ENCODE results near the gene FLNB.

Gene FLNB

DNA sequence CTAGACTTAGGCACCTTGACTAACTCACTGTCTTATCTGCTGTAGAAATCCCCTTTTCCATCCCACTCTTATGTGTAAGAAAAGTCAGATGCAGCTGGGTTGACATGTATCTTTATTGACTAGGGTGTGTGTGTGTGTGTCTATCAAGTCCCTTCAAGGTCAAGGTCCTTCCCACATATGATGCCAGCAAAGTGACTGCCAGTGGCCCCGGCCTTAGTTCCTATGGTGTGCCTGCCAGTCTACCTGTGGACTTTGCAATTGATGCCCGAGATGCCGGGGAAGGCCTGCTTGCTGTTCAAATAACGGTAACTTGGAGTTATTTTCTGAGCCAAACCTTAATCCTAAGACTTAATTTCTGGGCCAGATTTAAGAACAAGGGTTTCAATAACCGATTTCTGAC, 126.2 kb downstream of the FLNB start:
- no peak overlapping the region for H3K4me3 Mint-ChIP-seq
- peaks cover 9% of the 10 kb centered on the region for H3K4me1 Mint-ChIP-seq
- H3K27ac Mint-ChIP-seq: no peak overlapping the region

DNA sequence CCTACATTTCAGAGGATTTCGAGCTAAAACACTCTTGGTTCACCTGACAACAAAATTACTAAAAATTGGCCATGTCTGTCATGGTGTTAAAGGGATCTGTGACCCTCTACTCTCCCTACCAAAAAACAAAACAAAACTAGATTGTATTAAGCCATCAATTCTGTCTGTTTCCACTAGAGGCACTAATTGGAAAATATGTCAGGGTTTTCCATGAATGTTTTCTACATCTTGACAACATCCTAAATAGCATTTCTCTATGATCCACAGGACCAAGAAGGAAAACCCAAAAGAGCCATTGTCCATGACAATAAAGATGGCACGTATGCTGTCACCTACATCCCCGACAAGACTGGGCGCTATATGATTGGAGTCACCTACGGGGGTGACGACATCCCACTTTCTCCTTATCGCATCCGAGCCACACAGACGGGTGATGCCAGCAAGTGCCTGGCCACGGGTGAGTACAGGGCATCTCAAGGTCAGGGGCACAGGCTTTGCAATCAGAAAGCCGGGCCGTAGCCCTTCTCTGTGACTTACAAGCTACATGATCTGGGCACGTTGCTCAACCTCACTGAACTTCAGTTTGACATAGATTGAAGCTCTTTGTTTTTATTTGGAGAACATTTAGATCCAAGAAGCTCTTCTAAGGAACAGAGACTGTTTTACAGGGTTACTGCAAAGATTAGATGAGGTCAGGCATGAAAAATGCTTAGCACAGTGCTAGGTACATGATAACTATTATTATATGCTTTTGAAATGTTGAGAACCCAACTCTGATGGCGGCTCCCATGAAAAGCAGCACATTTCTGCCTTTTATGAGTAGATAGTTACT, 127.7 kb downstream of the FLNB start:
- peaks cover 84% of the 10 kb centered on the region for H3K36me3 Mint-ChIP-seq (ENCODE audit: low read depth)
- H3K27me3 Mint-ChIP-seq (ENCODE audit: low read depth): peaks cover 4% of the 10 kb centered on the region
- H3K4me1 Mint-ChIP-seq: no peaks in the 10 kb centered on the region
- no peaks in the 10 kb centered on the region for H3K9me3 Mint-ChIP-seq
- TF ChIP-seq, protein P1, sequence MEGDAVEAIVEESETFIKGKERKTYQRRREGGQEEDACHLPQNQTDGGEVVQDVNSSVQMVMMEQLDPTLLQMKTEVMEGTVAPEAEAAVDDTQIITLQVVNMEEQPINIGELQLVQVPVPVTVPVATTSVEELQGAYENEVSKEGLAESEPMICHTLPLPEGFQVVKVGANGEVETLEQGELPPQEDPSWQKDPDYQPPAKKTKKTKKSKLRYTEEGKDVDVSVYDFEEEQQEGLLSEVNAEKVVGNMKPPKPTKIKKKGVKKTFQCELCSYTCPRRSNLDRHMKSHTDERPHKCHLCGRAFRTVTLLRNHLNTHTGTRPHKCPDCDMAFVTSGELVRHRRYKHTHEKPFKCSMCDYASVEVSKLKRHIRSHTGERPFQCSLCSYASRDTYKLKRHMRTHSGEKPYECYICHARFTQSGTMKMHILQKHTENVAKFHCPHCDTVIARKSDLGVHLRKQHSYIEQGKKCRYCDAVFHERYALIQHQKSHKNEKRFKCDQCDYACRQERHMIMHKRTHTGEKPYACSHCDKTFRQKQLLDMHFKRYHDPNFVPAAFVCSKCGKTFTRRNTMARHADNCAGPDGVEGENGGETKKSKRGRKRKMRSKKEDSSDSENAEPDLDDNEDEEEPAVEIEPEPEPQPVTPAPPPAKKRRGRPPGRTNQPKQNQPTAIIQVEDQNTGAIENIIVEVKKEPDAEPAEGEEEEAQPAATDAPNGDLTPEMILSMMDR (IDR thresholded peaks at IDR 0.05; ENCODE audit: unreplicated experiment in 3 of 3): peak; percentile 29 to 34 (median 33)
- H3K27ac Mint-ChIP-seq: no peak overlapping the region
- no peak overlapping the region for H3K4me3 Mint-ChIP-seq

More for the DNA sequence above, 126.2 kb downstream of the FLNB start:
- H3K27me3 Mint-ChIP-seq (ENCODE audit: low read depth): no peaks in the 10 kb centered on the region
- H3K9me3 Mint-ChIP-seq: no peaks in the 10 kb centered on the region
- H3K36me3 Mint-ChIP-seq (ENCODE audit: low read depth): peaks cover 87% of the 10 kb centered on the region
- TF ChIP-seq, protein P1 (IDR thresholded peaks at IDR 0.05; ENCODE audit: unreplicated experiment in 3 of 3): no peak

DNA sequence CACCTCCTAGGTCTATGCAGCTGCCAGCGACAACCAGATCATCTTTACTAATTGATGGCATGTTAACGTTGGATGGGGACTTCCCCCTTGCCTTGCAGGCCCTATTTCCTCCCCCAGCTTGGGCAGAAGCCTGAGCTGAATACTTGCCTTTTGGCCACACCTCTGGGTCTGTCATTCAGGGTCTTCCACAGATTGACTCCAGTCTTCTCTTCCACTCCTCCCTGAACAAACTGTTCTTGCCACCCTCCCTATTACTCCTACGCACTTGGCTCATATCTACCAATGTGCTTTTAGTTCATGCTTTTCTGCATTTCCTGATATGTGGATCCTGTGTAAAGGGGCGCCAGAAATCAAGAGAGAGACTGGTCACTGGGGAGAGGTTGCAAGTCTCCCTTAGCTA, 129.1 kb downstream of the FLNB start:
- no peaks in the 10 kb centered on the region for H3K9me3 Mint-ChIP-seq
- TF ChIP-seq, protein P1 (IDR thresholded peaks at IDR 0.05; ENCODE audit: unreplicated experiment in 3 of 3): no peak
- peaks cover 84% of the 10 kb centered on the region for H3K36me3 Mint-ChIP-seq (ENCODE audit: low read depth)
- H3K4me1 Mint-ChIP-seq: no peaks in the 10 kb centered on the region
- no peak overlapping the region for H3K27ac Mint-ChIP-seq
- no peak overlapping the region for H3K4me3 Mint-ChIP-seq
- peaks cover 4% of the 10 kb centered on the region for H3K27me3 Mint-ChIP-seq (ENCODE audit: low read depth)

DNA sequence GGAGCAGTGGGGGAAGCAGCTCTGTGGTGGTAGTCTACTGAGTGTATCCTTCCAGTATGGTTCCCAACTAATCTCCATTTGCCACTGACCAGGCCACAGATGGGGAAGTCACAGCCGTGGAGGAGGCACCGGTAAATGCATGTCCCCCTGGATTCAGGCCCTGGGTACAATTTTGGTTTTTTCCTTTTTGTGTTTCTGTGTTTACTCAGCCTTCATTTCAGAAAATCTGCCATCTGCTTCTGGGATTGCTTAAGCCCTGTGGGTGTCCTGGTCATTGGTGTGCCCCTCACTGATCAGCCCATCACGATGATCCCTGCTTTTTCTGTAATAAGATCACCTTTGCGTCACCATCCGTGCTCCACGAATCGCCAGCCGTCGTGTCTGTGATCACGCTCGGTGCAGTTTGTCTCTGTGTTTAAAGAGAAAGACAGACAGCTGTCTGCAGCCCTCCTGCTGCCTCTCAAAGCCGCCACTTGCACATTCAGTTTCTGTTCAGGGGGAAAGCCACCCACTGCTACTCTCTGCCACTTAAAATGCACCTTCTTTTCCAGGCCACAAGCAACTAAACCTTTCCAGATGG, 133.6 kb downstream of the FLNB start:
- H3K36me3 Mint-ChIP-seq (ENCODE audit: low read depth): peaks cover 87% of the 10 kb centered on the region
- TF ChIP-seq, protein P1 (IDR thresholded peaks at IDR 0.05; ENCODE audit: unreplicated experiment in 3 of 3): no peak
- H3K9me3 Mint-ChIP-seq: no peaks in the 10 kb centered on the region
- no peak overlapping the region for H3K27ac Mint-ChIP-seq
- no peaks in the 10 kb centered on the region for H3K4me1 Mint-ChIP-seq
- peaks cover 4% of the 10 kb centered on the region for H3K27me3 Mint-ChIP-seq (ENCODE audit: low read depth)
- H3K4me3 Mint-ChIP-seq: no peak overlapping the region

DNA sequence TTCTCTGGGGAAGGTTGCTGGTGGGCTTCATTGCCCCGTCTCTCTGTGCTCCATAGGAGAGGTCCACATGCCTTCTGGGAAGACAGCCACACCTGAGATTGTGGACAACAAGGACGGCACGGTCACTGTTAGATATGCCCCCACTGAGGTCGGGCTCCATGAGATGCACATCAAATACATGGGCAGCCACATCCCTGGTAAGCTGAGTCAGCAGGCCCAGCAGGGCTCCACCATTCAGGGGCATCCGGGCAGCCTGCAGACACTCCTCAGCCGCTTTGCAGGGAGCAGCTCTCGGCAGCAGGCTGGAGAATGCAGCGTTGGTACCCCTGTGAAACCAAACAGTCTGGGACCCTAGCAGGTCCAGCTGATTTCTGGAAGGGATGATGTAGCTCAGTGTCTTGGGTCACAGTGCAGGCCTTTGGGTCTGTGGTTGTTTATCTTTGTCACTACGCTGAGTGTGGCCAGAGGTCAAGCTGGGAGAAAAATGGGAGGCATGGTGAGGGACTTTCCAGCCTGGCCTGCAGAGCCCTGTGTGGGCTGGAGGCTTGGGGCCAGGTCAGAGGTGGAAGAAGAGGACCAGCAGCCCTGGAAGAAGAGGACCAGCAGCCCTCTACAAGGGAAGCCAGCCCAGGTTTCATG, 135.3 kb downstream of the FLNB start:
- TF ChIP-seq, protein P1 (IDR thresholded peaks at IDR 0.05; ENCODE audit: unreplicated experiment in 3 of 3): no peak
- Mint-ChIP-seq H3K36me3 (ENCODE audit: low read depth) (peaks cover 84% of the 10 kb centered on the region), H3K4me3 (no peak overlapping the region)

More for the DNA sequence above, 135.3 kb downstream of the FLNB start:
- H3K4me1 Mint-ChIP-seq: no peaks in the 10 kb centered on the region
- peaks cover 4% of the 10 kb centered on the region for H3K27me3 Mint-ChIP-seq (ENCODE audit: low read depth)
- H3K27ac Mint-ChIP-seq: no peak overlapping the region
- H3K9me3 Mint-ChIP-seq: no peaks in the 10 kb centered on the region
